ENCODE data around the gene LPCAT3.

Gene LPCAT3

DNA sequence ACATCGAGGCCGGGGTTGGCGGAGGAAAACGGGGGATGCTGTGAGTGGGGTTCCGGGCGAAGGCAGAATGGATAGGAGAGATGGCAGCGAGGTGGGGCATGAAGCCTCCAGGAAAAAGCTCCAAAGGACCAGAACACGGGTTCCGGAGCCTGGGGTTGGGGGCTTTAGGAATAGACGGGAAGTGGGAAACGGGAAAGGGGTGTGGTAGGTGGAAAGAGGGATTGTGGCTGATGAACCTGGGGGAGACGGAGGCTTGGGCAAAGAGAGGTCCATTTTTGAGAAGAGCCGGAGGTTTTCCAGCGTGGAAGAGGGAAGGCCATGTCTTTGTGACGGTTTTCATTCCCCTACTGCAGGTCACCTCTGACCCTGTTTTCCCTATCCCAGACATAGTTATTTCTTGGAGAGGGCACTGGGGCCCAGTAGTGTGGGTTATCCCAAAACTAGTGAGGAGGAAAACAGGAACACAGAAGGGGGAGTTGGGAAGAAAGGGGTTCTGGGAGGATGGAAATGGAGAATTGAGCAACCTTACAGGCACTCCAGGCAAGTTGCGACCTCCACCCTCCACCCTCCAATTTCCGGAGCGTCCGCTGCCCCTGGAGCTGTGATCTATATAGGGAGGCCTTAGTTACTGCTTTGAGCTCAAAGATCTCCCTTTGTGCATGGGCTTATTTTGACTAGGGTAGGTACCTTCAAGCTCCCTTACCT is 89.4 kb downstream of the LPCAT3 start:
- FAIRE-seq (no peak), DNase-seq (ENCODE audit: insufficient read length, low spot score) (no peak)
- no peak for TF ChIP-seq POLR2A (IDR thresholded peaks at IDR 0.05; ENCODE audit: low read depth, low read length)

- DNase-seq (ENCODE audit: insufficient read length, low spot score) (no peak), FAIRE-seq (no peak)
- no peak for TF ChIP-seq POLR2A (IDR thresholded peaks at IDR 0.05; ENCODE audit: low read depth, low read length)
These were observed 90.1 kb downstream of the LPCAT3 start for GRCh38 chr12:6928022-6928702.

DNA sequence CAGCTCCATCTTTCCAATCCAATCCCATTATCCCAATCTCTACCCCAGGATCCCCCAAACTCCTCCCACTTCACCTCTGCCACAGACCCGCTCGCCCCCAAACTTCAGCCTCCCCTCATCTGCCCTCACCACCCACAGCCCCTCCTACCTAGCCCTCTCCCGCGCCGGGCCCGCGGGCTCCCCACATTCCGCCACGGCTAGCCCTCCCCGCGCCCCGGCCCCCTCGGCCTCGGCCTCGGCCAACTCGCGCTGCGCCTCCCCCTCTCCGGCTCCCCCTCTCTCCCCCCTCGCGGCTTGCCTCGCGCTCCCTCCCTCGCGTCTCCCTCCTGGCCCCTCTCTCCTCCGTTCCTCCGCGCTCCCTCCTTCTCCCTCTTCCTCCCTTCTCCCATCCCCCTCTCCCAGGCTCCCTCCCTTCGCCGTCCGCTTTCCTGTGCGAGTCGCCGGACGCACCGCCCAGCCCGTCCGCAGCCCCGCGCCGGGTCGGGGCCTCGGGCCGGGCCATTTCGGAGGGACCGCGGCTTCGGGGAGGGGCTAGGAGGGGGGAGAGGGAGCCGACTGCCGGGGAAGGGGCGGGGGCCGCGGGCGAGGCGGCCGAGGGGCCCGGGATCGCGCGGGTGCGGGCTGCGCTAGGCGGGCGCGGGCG is 90.8 kb downstream of the LPCAT3 start, which contains the start of gene ATN1:
ATN1 (plus strand) TSS at position 581 of the 643 bp plus-strand sequence. CDS start 6,043 bp downstream, outside the sequence.
- FAIRE-seq: no peak
- no peak for DNase-seq (ENCODE audit: insufficient read length, low spot score)
- peak; percentile 36; the same call in 1 of the 2 replicates for TF ChIP-seq POLR2A (IDR thresholded peaks at IDR 0.05; ENCODE audit: low read depth, low read length)
